CD14-positive monocyte (primary cell): ENCODE data around the gene RRAD. TPM values are rescaled to one million over a fixed set of nuclear protein-coding genes. Genes with fewer than 3 reads are reported as not detected.
A peak's percentile ranks its signal among the peaks of the same experiment; 100 is the strongest.

Experiments
- DNase-seq, 3 donors: peaks; one replicate each; pipeline ENCODE4 v3.0.0-alpha.2; 2011 to 2022
- H2AFZ ChIP-seq: 2 replicates; pipeline ENCODE4 v1.6.0; 2012; ENCODE audit warnings: mild to moderate bottlenecking, low read depth, low read length, inconsistent platforms; ENCODE audit not compliant: insufficient read depth, poor library complexity, severe bottlenecking
- H3K27ac ChIP-seq, 2 donors: 1 replicate in 1 of 2; 2 replicates in 1 of 2; pipeline ENCODE4 v1.5.1; 2012 to 2013; ENCODE audit warnings: low read length in 2 of 2, control low read depth in 1 of 2, inconsistent platforms in 1 of 2, low read depth in 1 of 2, mild to moderate bottlenecking in 1 of 2
- H3K27me3 ChIP-seq, 2 donors: one replicate each; pipeline versions ENCODE4 v1.6.0 to v1.6.1; 2011 to 2013; ENCODE audit warnings: low read length in 2 of 2; ENCODE audit not compliant: control insufficient read depth in 2 of 2, insufficient read depth in 2 of 2
- H3K36me3 ChIP-seq, 2 donors: replicated peaks in 1 of 2; 1 replicate in 1 of 2; 2 replicates in 1 of 2; pipeline versions ENCODE4 v1.5.1 to v1.6.1; 2012 to 2013; ENCODE audit warnings: low read length in 2 of 2, control low read depth in 1 of 2, inconsistent platforms in 1 of 2, mild to moderate bottlenecking in 1 of 2; ENCODE audit not compliant: insufficient read depth in 2 of 2, control insufficient read depth in 1 of 2
- H3K4me1 ChIP-seq, 2 donors: 1 replicate in 1 of 2; 2 replicates in 1 of 2; pipeline versions ENCODE4 v1.5.1 to v1.6.1; 2012 to 2013; ENCODE audit warnings: low read length in 2 of 2, control low read depth in 1 of 2, inconsistent platforms in 1 of 2, mild to moderate bottlenecking in 1 of 2, moderate library complexity in 1 of 2; ENCODE audit not compliant: insufficient read depth in 2 of 2, control insufficient read depth in 1 of 2
- H3K4me2 ChIP-seq: replicated peaks from 2 replicates; pipeline ENCODE3; 2012; ENCODE audit warnings: low read length, moderate library complexity, mild to moderate bottlenecking; ENCODE audit not compliant: poor library complexity, severe bottlenecking; ENCODE audit errors: extremely low read depth
- H3K4me3 ChIP-seq, 3 experiments: fragments of 200-600 bp in 1 of 3; sonication (generic) in 1 of 3; replicated peaks in 1 of 3; 1 replicate in 2 of 3; 2 replicates in 1 of 3; pipeline ENCODE4 v1.5.1; 2011 to 2013; ENCODE audit warnings: low read length in 3 of 3, mild to moderate bottlenecking in 3 of 3, control low read depth in 2 of 3, low read depth in 2 of 3, inconsistent platforms in 1 of 3, moderate library complexity in 1 of 3
- H3K79me2 ChIP-seq: 2 replicates; pipeline ENCODE4 v1.6.0; 2012; ENCODE audit warnings: mild to moderate bottlenecking, control low read depth, inconsistent platforms, low read length, moderate library complexity; ENCODE audit not compliant: insufficient read depth
- H3K9ac ChIP-seq: 2 replicates; pipeline ENCODE4 v1.6.0; 2017; ENCODE audit warnings: low read length, mild to moderate bottlenecking; ENCODE audit not compliant: insufficient read depth, poor library complexity, severe bottlenecking
- H3K9me3 ChIP-seq, 2 donors: replicated peaks in 1 of 2; 1 replicate in 1 of 2; 2 replicates in 1 of 2; pipeline versions ENCODE4 v1.5.1 to v1.6.1; 2012 to 2013; ENCODE audit warnings: low read length in 2 of 2, control low read depth in 1 of 2; ENCODE audit not compliant: control insufficient read depth in 1 of 2, insufficient read depth in 1 of 2
- H4K20me1 ChIP-seq: 2 replicates; pipeline ENCODE4 v1.6.0; 2012; ENCODE audit warnings: mild to moderate bottlenecking, low read length, control low read depth, moderate library complexity; ENCODE audit not compliant: insufficient read depth
- H3K27ac Mint-ChIP-seq, 7 donors: one replicate each; pipeline ENCODE4 v1.8.0; 2020; ENCODE audit warnings: mild to moderate bottlenecking in 7 of 7, mixed read lengths in 7 of 7, moderate library complexity in 6 of 7, inconsistent platforms in 2 of 7
- H3K27me3 Mint-ChIP-seq, 3 donors: one replicate each; pipeline ENCODE4 v1.8.0; 2021 to 2022; ENCODE audit warnings: low read depth in 3 of 3, mild to moderate bottlenecking in 3 of 3, mixed read lengths in 3 of 3, moderate library complexity in 3 of 3, inconsistent platforms in 1 of 3
- H3K36me3 Mint-ChIP-seq, 2 donors: one replicate each; pipeline ENCODE4 v1.8.0; 2020; ENCODE audit warnings: mixed read lengths in 2 of 2, inconsistent platforms in 1 of 2, mild to moderate bottlenecking in 1 of 2
- H3K4me1 Mint-ChIP-seq: one replicate; pipeline ENCODE4 v1.8.0; 2020; ENCODE audit warnings: mild to moderate bottlenecking, mixed read lengths
- H3K4me3 Mint-ChIP-seq, 2 donors: one replicate each; pipeline ENCODE4 v1.8.0; 2020; ENCODE audit warnings: mild to moderate bottlenecking in 2 of 2, mixed read lengths in 2 of 2, moderate library complexity in 1 of 2
- H3K9me3 Mint-ChIP-seq, 7 donors: one replicate each; pipeline ENCODE4 v1.8.0; 2020 to 2022; ENCODE audit warnings: mixed read lengths in 7 of 7, mild to moderate bottlenecking in 6 of 7, moderate library complexity in 6 of 7, inconsistent platforms in 2 of 7
- WGBS: methylation state at CpG from one replicate; pipeline ENCODE4 v1.1.5; 2013; ENCODE audit warnings: missing lambda C conversion rate; ENCODE audit not compliant: insufficient coverage; 5-methylcytosine and 5-hydroxymethylcytosine counted together
- intact Hi-C, 2 donors: fragments of 100-400 bp; cut with micrococcal nuclease; formaldehyde crosslinking; loops; one replicate each; pipeline versions ENCODE4 v1.15.0 to v1.15.1; 2023
- polyA plus RNA-seq, 3 donors: library from polyadenylated mRNA; depleted of rRNA in 1 of 3; unstranded in 2 of 3; stranded (reverse) in 1 of 3; fragments of 300-500 nt in 2 of 3; fragments of >200 nt in 1 of 3; fragmentation: Illumina TruSeq in 2 of 3; gene quantifications; 1 replicate in 2 of 3; 2 replicates in 1 of 3; pipeline ENCODE4 v1.2.3, GENCODE V29; 2012 to 2021
- TF ChIP-seq, protein P1 (sequence below): fragments of 200-600 bp; IDR thresholded peaks from one replicate; pipeline ENCODE4 v1.8.0; 2022; ENCODE audit warnings: antibody characterized with exemption, mild to moderate bottlenecking

The RRAD gene
- polyA plus RNA-seq, 3 donors, result 0.42 to 1.9 (median 0.55) TPM

DNA sequence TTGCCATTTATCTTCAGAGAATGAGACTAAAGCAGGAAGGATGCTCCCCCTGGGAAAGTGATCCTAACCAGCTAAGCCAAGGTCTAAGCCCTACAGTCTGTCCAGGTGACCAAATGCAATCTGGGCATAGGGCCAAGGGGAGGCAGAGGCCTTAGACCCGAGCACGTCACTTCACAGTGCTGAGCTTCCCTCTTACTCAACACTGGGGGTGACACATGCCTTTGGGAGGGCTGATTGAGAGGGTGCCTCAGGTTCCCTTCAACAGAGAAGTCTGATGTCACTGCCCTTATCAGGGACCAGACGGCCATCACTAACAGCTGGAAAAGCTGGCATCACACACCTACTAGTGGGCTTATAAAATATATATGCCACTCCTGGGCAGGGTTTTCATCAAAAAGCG, 4.9 kb upstream of the RRAD start:
- Histone ChIP-seq H3K9ac (no peak overlapping the region), H3K9me3 (peaks cover 0 to 6% of the 10 kb centered on the region in 2 donors), H3K36me3 (peaks cover 5 to 17% of the 10 kb centered on the region in 2 donors), H3K27me3 (peaks cover 9 to 22% of the 10 kb centered on the region in 2 donors), H3K79me2 (peaks cover 26% of the 10 kb centered on the region), H3K4me2 (no peak overlapping the region), H3K4me3 (no peak overlapping the region), H2AFZ (no peak overlapping the region), H3K27ac (no peak overlapping the region), H3K4me1 (peaks cover 24 to 33% of the 10 kb centered on the region in 2 donors), H4K20me1 (peaks cover 8% of the 10 kb centered on the region)
- intact Hi-C loops, result loop anchor here in 1 of 2 donors (5.0 kb wide), 1 partner anchor 33 kb away; no protein-coding TSS in a partner anchor
- TF ChIP-seq, protein P1, sequence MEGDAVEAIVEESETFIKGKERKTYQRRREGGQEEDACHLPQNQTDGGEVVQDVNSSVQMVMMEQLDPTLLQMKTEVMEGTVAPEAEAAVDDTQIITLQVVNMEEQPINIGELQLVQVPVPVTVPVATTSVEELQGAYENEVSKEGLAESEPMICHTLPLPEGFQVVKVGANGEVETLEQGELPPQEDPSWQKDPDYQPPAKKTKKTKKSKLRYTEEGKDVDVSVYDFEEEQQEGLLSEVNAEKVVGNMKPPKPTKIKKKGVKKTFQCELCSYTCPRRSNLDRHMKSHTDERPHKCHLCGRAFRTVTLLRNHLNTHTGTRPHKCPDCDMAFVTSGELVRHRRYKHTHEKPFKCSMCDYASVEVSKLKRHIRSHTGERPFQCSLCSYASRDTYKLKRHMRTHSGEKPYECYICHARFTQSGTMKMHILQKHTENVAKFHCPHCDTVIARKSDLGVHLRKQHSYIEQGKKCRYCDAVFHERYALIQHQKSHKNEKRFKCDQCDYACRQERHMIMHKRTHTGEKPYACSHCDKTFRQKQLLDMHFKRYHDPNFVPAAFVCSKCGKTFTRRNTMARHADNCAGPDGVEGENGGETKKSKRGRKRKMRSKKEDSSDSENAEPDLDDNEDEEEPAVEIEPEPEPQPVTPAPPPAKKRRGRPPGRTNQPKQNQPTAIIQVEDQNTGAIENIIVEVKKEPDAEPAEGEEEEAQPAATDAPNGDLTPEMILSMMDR, result no peak
- Mint-ChIP-seq H3K4me1 (peaks cover 46% of the 10 kb centered on the region), H3K36me3 (peaks cover 25 to 41% of the 10 kb centered on the region in 2 donors), H3K27ac (peak overlapping the region in 3 of 7 donors; percentile 11 to 50 (median 35)), H3K4me3 (peak overlapping the region in 1 of 2 donors; percentile 27), H3K9me3 (peaks cover 0 to 8% (median 4%) of the 10 kb centered on the region in 7 donors), H3K27me3 (peaks cover 15 to 28% (median 23%) of the 10 kb centered on the region in 3 donors)
- 40% methylated on average over 3 of the region's 4 CpGs for WGBS
- peak in 2 of 3 donors; percentile 21 to 64 for DNase-seq

DNA sequence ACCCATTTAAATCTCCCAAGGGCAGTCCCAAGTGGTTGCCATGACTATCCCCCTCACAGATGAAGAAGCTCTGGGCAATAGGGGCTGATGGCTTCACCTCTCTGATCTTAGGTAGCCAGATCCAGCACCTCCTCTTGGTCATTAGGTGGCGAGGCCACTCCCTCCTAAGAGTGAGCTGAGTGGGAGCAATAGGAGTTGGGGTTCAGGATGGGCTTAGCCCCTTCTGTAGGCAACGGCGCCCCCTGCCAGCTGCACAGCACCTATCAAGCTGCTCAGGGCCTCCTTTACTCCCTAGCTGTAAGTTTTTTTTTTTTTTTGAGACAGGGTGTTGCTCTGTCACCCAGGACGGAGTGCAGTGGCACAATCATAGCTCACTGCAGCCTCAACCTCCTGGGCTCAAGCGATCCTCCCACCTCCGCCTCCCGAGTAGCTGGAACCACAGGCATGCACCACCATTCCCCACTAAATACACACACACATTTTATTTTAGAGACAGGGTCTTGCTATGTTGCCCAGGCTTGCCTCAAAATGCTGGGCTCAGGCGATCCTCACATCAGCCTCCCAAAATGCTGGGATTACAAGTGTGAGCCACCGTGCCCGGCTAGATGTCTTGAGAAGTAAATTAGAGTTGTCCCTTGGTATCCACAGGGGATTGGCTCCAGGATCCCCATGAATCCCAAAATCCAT, 3.5 kb upstream of the RRAD start:
- H3K4me1 ChIP-seq, result peaks cover 26 to 37% of the 10 kb centered on the region in 2 donors
- DNase-seq, result no peak
- peaks cover 0 to 6% of the 10 kb centered on the region in 2 donors for H3K9me3 ChIP-seq

More for the DNA sequence above, 3.5 kb upstream of the RRAD start:
- WGBS, result 97% methylated on average over 4 of the region's 10 CpGs
- Mint-ChIP-seq H3K9me3 (peaks cover 0 to 11% (median 8%) of the 10 kb centered on the region in 7 donors), H3K36me3 (peaks cover 26 to 41% of the 10 kb centered on the region in 2 donors), H3K4me1 (peaks cover 44% of the 10 kb centered on the region), H3K27ac (peak overlapping the region in 1 of 7 donors; percentile 19), H3K4me3 (no peak overlapping the region), H3K27me3 (peaks cover 27 to 42% (median 35%) of the 10 kb centered on the region in 3 donors)
- no peak overlapping the region for H2AFZ ChIP-seq
- no peak overlapping the region for H3K4me3 ChIP-seq
- peaks cover 5 to 17% of the 10 kb centered on the region in 2 donors for H3K36me3 ChIP-seq
- H3K4me2 ChIP-seq, result no peak overlapping the region
- intact Hi-C loops, result no loop called here
- peaks cover 5% of the 10 kb centered on the region for H4K20me1 ChIP-seq
- TF ChIP-seq, protein P1, result no peak
- H3K27ac ChIP-seq, result no peak overlapping the region
- H3K27me3 ChIP-seq, result peaks cover 17 to 33% of the 10 kb centered on the region in 2 donors
- H3K9ac ChIP-seq, result no peak overlapping the region
- peaks cover 13% of the 10 kb centered on the region for H3K79me2 ChIP-seq
